Liver (tissue), 9 donors: Measurements from ENCODE around the gene PAMR1. TPM values are rescaled to one million over a fixed set of nuclear protein-coding genes. Genes with fewer than 3 reads are reported as not detected.

Experiments used
- DNase-seq: peaks from one replicate; pipeline ENCODE4 v3.0.0-alpha.2; 2017; ENCODE audit warnings: low spot score
- H3K27ac ChIP-seq, 2 donors: one replicate each; pipeline ENCODE4 v1.7.0; 2013; ENCODE audit warnings: inconsistent platforms in 2 of 2, low read length in 2 of 2, control low read depth in 1 of 2, low read depth in 1 of 2, mild to moderate bottlenecking in 1 of 2
- H3K27me3 ChIP-seq, 4 donors: one replicate each; pipeline versions ENCODE4 v1.6.1 to v1.7.0; 2013; ENCODE audit warnings: low read length in 3 of 4, inconsistent platforms in 1 of 4, mild to moderate bottlenecking in 1 of 4, moderate library complexity in 1 of 4; ENCODE audit not compliant: control insufficient read depth in 4 of 4, insufficient read depth in 4 of 4
- H3K36me3 ChIP-seq, 4 donors: one replicate each; pipeline versions ENCODE4 v1.6.1 to v1.7.0; 2013; ENCODE audit warnings: low read length in 3 of 4, mild to moderate bottlenecking in 3 of 4, low read depth in 1 of 4, moderate library complexity in 1 of 4; ENCODE audit not compliant: control insufficient read depth in 4 of 4, insufficient read depth in 3 of 4
- H3K4me1 ChIP-seq, 4 donors: one replicate each; pipeline versions ENCODE4 v1.6.1 to v1.7.0; 2013; ENCODE audit warnings: low read length in 3 of 4, mild to moderate bottlenecking in 3 of 4, moderate library complexity in 1 of 4; ENCODE audit not compliant: control insufficient read depth in 4 of 4, insufficient read depth in 4 of 4
- H3K4me3 ChIP-seq, 3 donors: one replicate each; pipeline versions ENCODE4 v1.6.1 to v1.7.0; 2013; ENCODE audit warnings: low read length in 3 of 3, control low read depth in 1 of 3, low read depth in 1 of 3, mild to moderate bottlenecking in 1 of 3
- H3K9ac ChIP-seq, 2 donors: one replicate each; pipeline ENCODE4 v1.7.0; 2013; ENCODE audit warnings: low read length in 2 of 2, mild to moderate bottlenecking in 2 of 2, moderate library complexity in 2 of 2, control low read depth in 1 of 2, low read depth in 1 of 2
- H3K9me3 ChIP-seq, 4 donors: one replicate each; pipeline versions ENCODE4 v1.6.1 to v1.7.0; 2013; ENCODE audit warnings: low read length in 3 of 4; ENCODE audit not compliant: control insufficient read depth in 4 of 4
- EGR1 ChIP-seq, 2 donors: IDR thresholded peaks; 2 replicates each; pipeline ENCODE4 v1.6.1; 2016 to 2018; ENCODE audit warnings: antibody characterized with exemption in 2 of 2, low read depth in 2 of 2
- FOXA1 ChIP-seq: IDR thresholded peaks from 2 replicates; pipeline ENCODE4 v1.6.1; 2016; ENCODE audit warnings: antibody characterized with exemption
- FOXA2 ChIP-seq: IDR thresholded peaks from 2 replicates; pipeline ENCODE4 v1.6.1; 2016; ENCODE audit warnings: antibody characterized with exemption
- GABPA ChIP-seq, 2 donors: IDR thresholded peaks in 1 of 2; conservative IDR thresholded peaks in 1 of 2; 2 replicates each; pipeline ENCODE4 v1.6.1; 2016; ENCODE audit warnings: antibody characterized with exemption in 2 of 2, mild to moderate bottlenecking in 1 of 2, moderate library complexity in 1 of 2
- HNF4A ChIP-seq, 2 donors: conservative IDR thresholded peaks; 2 replicates each; pipeline ENCODE4 v1.6.1; 2016; ENCODE audit warnings: antibody characterized with exemption in 2 of 2, mild to moderate bottlenecking in 2 of 2
- HNF4G ChIP-seq: IDR thresholded peaks from 2 replicates; pipeline ENCODE4 v1.6.1; 2016; ENCODE audit warnings: antibody characterized with exemption
- JUND ChIP-seq, 2 donors: IDR thresholded peaks; 2 replicates each; pipeline ENCODE4 v1.6.1; 2016; ENCODE audit warnings: antibody characterized with exemption in 2 of 2
- MAX ChIP-seq: IDR thresholded peaks from 2 replicates; pipeline ENCODE4 v1.6.1; 2016; ENCODE audit warnings: antibody characterized with exemption
- NR2F2 ChIP-seq: IDR thresholded peaks from 2 replicates; pipeline ENCODE4 v1.6.1; 2016; ENCODE audit warnings: antibody characterized with exemption
- RAD21 ChIP-seq, 2 donors: IDR thresholded peaks; 2 replicates each; pipeline ENCODE4 v1.6.1; 2016; ENCODE audit warnings: antibody characterized with exemption in 2 of 2, mild to moderate bottlenecking in 2 of 2
- REST ChIP-seq: IDR thresholded peaks from 2 replicates; pipeline ENCODE4 v1.6.1; 2016; ENCODE audit warnings: antibody characterized with exemption, mild to moderate bottlenecking
- RXRA ChIP-seq, 2 donors: IDR thresholded peaks; 2 replicates each; pipeline ENCODE4 v1.6.1; 2017 to 2018; ENCODE audit warnings: antibody characterized with exemption in 2 of 2, mild to moderate bottlenecking in 1 of 2
- SP1 ChIP-seq: IDR thresholded peaks from 2 replicates; pipeline ENCODE4 v1.6.1; 2018; ENCODE audit warnings: antibody characterized with exemption, mild to moderate bottlenecking
- TAF1 ChIP-seq: conservative IDR thresholded peaks from 2 replicates; pipeline ENCODE4 v1.6.1; 2016; ENCODE audit warnings: antibody characterized with exemption, mild to moderate bottlenecking
- YY1 ChIP-seq: IDR thresholded peaks from 2 replicates; pipeline ENCODE4 v1.6.1; 2016; ENCODE audit warnings: antibody characterized with exemption, mild to moderate bottlenecking
- ZBTB33 ChIP-seq: IDR thresholded peaks from 2 replicates; pipeline ENCODE4 v1.6.1; 2016; ENCODE audit warnings: antibody characterized with exemption
- WGBS: extraction: QIAGEN DNeasy Blood & Tissue Kit; methylation state at CpG from one replicate; pipeline ENCODE4 v1.1.7; 2013; 5-methylcytosine and 5-hydroxymethylcytosine counted together
- polyA plus RNA-seq, 2 donors: library from polyadenylated mRNA; stranded (reverse) in 1 of 2; unstranded in 1 of 2; fragments of 200-250 nt in 1 of 2; fragments of >200 nt in 1 of 2; fragmentation: Nextera tagmentation in 1 of 2; extraction: Ambion mirVana in 1 of 2; gene quantifications; one replicate each; pipeline versions ENCODE4 v1.2.1 to v1.2.3, GENCODE V29; 2013 to 2015
- total RNA-seq, 2 donors: library from RNA; depleted of rRNA; stranded (reverse); fragments of >200 nt; gene quantifications; one replicate each; pipeline ENCODE4 v1.2.3, GENCODE V29; 2014
- TF ChIP-seq, protein P1 (sequence below): fragments of 150-350 bp; IDR thresholded peaks from 2 replicates; pipeline ENCODE4 v1.5.1; 2017; ENCODE audit warnings: improper control_type of control experiment, low read depth, low read length; ENCODE audit not compliant: missing input control
- TF ChIP-seq, protein P2 (sequence below): IDR thresholded peaks from 2 replicates; pipeline ENCODE4 v1.6.1; 2016; ENCODE audit warnings: antibody characterized with exemption
- donor health status: healthy.
- donor health status: healthy.
- donor health status: healthy.
- donor health status: healthy.
- donor health status: healthy.

Gene PAMR1
- total and polyA plus RNA-seq, 4 donors = 2.0 to 5.0 (median 2.8) TPM

DNA sequence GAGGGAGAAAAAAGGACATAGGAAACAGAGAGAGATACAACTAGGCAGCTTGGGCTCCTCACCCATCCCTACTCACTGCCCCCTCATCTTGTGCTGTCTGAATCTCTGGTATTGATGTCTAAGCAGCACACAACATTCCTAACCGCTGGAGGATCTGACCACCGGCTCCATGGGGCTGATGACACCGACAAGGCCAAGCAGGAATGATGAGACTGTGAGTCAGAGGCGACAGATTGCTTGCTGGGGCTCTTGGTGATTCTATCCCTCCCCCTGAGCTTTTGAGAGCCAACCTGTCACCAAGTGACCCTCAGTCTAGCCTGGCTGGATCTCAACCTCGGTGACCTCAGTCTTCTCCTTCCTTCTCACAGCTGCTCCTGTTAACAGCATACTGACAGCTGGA is 13.8 kb downstream of the PAMR1 start:
- TF ChIP-seq HNF4A (conservative IDR thresholded peaks at IDR 0.05) (no peak), EGR1 (IDR thresholded peaks at IDR 0.05; ENCODE audit: low read depth in 2 of 2) (no peak), JUND (IDR thresholded peaks at IDR 0.05) (no peak), NR2F2 (no peak), RAD21 (IDR thresholded peaks at IDR 0.05) (no peak), MAX (no peak), GABPA (IDR thresholded peaks at IDR 0.05 in 1 of 2, conservative IDR thresholded peaks at IDR 0.05 in 1 of 2) (no peak), ZBTB33 (no peak), SP1 (no peak), FOXA1 (no peak), TAF1 (no peak), REST (no peak), YY1 (no peak), RXRA (IDR thresholded peaks at IDR 0.05) (no peak), HNF4G (no peak), FOXA2 (no peak)
- TF ChIP-seq, protein P1, sequence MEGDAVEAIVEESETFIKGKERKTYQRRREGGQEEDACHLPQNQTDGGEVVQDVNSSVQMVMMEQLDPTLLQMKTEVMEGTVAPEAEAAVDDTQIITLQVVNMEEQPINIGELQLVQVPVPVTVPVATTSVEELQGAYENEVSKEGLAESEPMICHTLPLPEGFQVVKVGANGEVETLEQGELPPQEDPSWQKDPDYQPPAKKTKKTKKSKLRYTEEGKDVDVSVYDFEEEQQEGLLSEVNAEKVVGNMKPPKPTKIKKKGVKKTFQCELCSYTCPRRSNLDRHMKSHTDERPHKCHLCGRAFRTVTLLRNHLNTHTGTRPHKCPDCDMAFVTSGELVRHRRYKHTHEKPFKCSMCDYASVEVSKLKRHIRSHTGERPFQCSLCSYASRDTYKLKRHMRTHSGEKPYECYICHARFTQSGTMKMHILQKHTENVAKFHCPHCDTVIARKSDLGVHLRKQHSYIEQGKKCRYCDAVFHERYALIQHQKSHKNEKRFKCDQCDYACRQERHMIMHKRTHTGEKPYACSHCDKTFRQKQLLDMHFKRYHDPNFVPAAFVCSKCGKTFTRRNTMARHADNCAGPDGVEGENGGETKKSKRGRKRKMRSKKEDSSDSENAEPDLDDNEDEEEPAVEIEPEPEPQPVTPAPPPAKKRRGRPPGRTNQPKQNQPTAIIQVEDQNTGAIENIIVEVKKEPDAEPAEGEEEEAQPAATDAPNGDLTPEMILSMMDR = no peak
- TF ChIP-seq, protein P2, sequence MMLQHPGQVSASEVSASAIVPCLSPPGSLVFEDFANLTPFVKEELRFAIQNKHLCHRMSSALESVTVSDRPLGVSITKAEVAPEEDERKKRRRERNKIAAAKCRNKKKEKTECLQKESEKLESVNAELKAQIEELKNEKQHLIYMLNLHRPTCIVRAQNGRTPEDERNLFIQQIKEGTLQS = no peak
- no peak overlapping the region for H3K27ac ChIP-seq
- 54% methylated on average over 5 of the region's 5 CpGs for WGBS

More for the DNA sequence above, 13.8 kb downstream of the PAMR1 start:
- Histone ChIP-seq H3K36me3 (no peaks in the 10 kb centered on the region), H3K27me3 (peaks cover 0 to 11% (median 2%) of the 10 kb centered on the region in 4 donors), H3K9me3 (peaks cover 0 to 9% (median 0%) of the 10 kb centered on the region in 4 donors), H3K4me3 (no peak overlapping the region), H3K4me1 (no peaks in the 10 kb centered on the region), H3K9ac (no peak overlapping the region)
- no peak for DNase-seq
